Measurements from ENCODE around the gene TTC33.
A peak's percentile ranks its signal among the peaks of the same experiment; 100 is the strongest.
"Not testable (repeated sequence)": the region's sequence is repeated elsewhere in the genome, so short reads cannot be mapped to it uniquely, and the experiment has no call there.

The TTC33 gene

GRCh38 chr5:40607202-40607601 is 148.6 kb downstream of the TTC33 start:
- no peak for DNase-seq (ENCODE audit: low spot score)

DNA sequence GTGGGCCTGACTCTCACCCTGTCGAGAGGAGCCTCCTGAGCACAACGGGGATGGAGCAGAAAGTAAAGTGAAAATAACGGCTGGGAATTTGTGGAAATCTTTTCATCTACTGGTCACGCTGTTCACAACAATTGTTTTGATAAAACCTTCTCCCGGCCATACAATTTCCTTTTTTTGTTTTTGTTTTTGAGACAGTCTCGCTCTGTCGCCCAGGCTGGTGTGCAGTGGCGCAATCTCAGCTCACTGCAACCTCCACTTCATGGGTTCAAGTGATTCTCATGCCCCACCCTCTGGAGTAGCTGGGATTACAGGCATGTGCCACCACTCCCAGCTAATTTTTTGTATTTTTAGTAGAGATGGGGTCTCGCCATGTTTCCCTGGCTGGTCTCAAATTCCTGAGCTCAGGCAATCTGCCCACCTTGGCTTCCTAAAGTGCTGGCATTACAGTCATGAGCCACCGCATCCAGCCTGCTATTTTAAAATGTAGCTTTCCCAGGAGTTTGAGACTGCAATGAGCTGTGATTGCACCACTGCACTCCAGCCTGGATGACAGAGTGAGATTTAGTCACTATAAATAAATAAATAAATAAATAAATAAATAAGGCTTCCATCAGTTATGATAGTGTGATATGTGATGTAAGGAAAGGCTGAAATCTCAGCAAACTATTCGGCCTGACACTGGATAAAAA is 149.5 kb downstream of the TTC33 start:
- DNase-seq (ENCODE audit: low spot score), result no peak

DNA sequence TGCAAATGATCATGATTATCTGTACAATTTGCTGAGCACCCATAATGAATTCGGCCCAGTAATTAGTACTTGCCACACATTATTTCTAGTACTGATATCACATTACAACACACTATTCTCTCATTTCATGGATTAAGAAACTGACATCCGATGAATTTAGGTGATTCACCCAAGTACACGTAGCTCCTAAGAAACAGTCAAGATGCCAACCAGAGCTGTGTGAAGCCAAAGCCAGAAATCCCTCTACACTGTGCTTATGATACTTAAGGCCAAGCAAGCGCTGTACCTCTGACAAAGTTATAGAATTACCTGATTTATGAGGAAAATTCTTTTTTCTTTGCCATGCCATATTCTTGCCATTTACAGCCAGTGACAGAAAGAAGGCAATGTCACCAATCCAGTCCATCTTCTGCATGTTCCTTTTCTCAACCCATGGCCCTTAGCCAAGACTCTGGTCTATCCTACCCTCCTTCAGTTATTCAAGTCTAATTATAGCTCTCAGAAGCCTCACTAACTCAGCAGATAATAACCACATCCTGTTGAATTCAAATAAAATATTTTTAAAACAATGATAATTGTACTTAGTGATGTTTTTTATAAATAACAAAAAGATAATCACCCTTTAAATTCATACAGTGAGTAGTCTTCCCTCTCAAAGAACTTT is 150.3 kb downstream of the TTC33 start:
- DNase-seq (ENCODE audit: low spot score), result no peak

DNA sequence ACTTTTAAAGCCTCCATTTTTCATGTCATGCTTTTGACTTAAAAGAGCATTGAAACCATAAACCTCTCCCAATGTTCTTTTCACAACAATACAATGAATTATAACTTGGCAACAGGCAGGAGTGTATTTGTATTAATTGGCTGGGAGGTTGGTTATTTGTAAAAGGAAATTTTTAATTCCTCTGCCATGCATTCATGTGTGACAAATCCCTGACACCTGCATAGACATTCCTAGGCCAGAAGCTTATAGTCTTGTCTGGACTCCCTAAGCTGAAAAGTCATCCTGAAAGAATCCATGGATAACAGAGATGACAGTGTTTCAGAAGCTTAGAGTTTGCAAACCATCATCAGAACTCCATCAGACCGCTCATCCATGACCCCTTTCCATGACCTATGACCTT is 152.4 kb downstream of the TTC33 start:
- no peak for DNase-seq (ENCODE audit: low spot score)

GRCh38 chr5:40601198-40601868 is 154.4 kb downstream of the TTC33 start:
- no peak for DNase-seq (ENCODE audit: low spot score)

- no peak for DNase-seq (ENCODE audit: low spot score)
These were observed 155.4 kb downstream of the TTC33 start for GRCh38 chr5:40600383-40600782.

- DNase-seq (ENCODE audit: low spot score), result no peak
These were observed 156.1 kb downstream of the TTC33 start for GRCh38 chr5:40599676-40600075.

GRCh38 chr5:40594811-40595210 is 160.9 kb downstream of the TTC33 start:
- DNase-seq (ENCODE audit: low spot score), result no peak

DNA sequence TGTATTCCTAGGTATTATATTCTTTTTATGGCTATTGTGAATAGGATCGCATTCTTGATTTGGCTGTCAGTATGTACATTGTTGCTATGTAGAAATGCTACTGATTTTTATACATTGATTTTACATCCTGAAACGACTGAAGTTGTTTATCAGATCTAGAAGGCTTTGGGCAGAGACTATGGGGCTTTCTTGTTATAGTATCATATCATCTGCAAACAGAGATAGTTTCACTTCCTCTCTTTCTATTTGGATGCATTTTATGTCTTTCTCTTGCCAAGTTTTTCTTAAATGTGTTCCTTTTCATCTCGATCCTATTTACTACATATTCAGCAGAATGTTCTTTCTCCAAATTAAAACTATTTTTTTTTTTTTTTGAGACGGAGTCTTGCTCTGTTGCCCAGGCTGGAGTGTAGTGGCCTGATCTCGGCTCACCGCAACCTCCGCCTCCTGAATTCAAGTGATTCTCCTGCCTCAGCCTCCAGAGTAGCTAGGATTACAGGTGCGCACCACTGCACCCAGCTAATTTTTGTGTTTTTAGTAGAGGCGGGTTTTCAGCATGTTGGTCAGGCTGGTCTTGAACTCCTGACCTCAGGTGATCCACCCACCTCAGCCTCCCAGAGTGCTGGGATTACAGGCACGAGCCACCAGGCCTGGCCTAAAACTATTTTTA is 163.9 kb downstream of the TTC33 start:
- not testable (repeated sequence) for DNase-seq (ENCODE audit: low spot score)

DNA sequence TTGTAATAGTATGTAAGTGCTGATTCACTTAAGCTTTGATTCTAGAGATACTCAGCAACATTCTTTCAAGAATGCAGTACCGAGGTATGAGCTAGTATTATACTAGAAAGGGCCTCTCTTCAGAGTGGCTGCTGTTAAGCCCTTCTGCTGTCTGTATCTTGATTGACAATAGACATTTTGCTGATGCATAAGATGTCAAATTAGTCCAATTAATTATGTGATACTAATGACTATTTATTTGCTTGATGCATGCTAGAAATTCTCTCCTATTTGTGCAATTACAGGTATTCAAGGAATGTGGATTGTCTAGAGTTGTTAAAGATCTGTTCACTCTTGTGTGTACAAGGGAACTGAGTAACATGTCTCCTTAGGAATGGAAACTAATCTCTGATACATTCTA is 168.4 kb downstream of the TTC33 start:
- DNase-seq (ENCODE audit: low spot score), result no peak

DNA sequence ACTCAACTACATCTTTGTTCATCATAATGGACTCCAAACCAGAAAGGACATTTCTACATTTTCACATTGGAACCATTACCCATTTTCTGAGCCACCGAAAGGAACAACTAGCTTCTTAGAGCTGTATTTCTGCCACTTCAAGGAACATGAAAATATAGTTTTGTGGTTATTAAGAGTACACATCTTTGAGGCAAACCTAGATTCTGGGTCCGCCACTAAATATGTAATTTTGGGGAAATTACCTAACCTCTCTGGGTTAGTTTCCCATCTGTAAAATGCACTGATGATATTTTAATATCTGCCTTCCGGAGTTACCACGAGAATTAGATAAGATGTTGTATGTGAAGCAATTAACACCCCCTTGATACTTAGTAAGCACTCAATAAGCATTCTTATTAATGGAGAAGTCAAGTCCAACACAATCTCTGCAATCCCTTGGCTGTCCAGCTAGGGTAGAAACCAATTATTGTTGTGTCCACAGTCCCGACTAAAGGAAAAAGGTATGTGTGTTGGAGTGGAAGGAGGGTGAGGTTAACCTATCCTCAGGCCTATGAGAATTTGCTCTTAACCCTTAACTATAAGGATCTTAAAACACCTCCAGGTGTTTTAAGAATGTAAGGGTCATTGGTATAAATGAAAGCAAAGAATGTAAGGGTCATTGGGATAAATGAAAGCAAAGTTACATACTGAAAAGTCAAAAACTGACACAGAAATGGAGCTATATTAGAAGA is 170.1 kb downstream of the TTC33 start:
- no peak for DNase-seq (ENCODE audit: low spot score)

GRCh38 chr5:40584054-40584453 is 171.7 kb downstream of the TTC33 start:
- DNase-seq (ENCODE audit: low spot score), result no peak

GRCh38 chr5:40578501-40579451 is 177.0 kb downstream of the TTC33 start:
- DNase-seq (ENCODE audit: low spot score), result no peak

DNA sequence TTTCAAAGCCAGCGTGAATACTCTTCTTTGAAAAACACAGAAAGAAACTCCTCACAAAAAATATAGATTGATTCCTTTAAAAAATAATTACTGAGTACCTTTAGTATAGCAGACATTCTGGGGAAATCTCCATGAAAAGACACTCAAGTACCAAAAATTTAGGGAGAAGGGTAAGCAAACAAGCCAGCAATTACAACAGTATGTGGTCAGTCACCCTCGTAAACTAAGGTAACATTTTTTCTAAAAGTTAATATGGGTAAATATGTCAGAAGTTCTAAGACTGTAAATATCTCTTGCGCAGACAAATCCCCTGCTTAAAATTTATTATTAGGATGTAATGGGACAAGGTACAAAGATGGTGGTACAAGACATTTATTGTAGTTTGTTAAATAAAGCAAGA is 178.0 kb downstream of the TTC33 start:
- no peak for DNase-seq (ENCODE audit: low spot score)

GRCh38 chr5:40575921-40576320 is 179.8 kb downstream of the TTC33 start:
- no peak for DNase-seq (ENCODE audit: low spot score)

DNA sequence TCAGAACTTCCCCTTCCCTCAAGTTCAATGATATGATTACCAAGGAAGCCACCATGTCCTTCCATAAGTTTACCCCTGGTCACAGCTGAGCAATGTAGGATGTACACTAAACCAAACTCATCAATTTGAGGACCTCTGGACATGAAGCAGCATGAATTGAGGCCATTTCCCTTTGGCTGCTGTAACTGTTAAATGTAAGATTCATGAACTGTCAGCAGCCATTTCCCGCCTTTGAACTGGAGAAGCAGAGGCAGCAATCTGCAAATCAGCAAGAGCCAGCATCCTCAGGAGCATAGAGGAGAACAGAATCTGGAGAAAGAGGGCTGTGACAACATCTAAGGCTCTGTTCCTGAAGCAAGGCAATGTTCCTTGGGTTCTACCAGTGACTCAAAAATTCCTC is 180.3 kb downstream of the TTC33 start:
- DNase-seq (ENCODE audit: low spot score), result no peak

GRCh38 chr5:40572937-40573336 is 182.8 kb downstream of the TTC33 start:
- DNase-seq (ENCODE audit: low spot score), result peak; percentile 82

- no peak for DNase-seq (ENCODE audit: low spot score)
These were observed 183.4 kb downstream of the TTC33 start for GRCh38 chr5:40572391-40572790.

DNA sequence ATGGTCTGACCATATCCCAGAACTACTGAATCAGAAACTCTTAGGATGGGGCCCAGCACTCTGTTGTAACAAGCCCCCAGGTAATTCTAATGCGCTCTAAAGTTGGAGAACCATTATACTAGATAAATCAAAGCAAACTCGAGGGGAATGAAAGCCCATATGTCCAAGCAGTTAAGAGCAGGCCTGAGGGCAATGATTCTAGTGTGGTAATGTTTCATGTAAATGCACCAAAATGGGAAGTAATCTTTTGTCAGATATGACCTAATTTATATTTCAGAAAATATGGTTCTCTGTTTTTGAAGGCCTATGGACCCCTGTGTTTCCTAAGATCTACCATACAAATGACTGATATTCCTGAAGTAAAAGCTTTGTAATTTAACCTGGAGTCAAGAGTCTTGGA is 184.0 kb downstream of the TTC33 start:
- DNase-seq (ENCODE audit: low spot score), result no peak

GRCh38 chr5:40570408-40571129 is 185.2 kb downstream of the TTC33 start:
- DNase-seq (ENCODE audit: low spot score), result peak; percentile 33
